ENCODE results near the gene SYNPR.

Gene SYNPR

GRCh38 chr3:63477494-63478129, 199.5 kb downstream of the SYNPR start:
- no peak for DNase-seq

DNA sequence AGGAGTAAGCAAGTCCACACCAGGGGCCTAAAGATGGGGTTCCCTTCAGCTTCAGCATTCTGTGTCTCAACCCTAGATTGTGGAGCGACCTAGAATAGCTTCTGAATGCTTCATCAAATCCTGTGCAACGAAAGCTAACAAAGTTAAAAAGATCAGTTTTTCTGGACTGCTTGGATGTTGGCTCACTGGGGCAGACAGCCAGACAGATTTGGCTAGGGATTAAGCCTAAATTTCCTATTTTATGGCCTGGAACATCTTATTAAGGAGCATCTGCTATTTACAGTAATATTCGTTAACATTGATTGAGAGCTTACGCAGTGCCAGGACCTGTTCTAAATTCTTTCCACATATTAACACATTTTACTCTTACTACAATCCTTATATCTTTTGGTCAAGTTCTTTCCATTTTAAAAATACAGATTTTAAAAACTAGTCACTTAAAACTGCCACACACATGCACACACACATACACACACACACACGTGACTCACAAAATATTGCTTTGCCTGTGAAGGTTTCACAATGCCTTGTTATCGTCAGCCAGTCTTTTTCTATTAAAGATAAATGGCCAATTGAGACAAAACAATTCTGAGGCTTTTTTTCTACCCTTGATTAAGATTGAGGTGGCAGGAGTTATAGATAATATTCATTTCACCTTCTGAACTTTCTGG, 201.0 kb downstream of the SYNPR start:
- no peak for DNase-seq

GRCh38 chr3:63479661-63480035, 201.5 kb downstream of the SYNPR start:
- no peak for DNase-seq

DNA sequence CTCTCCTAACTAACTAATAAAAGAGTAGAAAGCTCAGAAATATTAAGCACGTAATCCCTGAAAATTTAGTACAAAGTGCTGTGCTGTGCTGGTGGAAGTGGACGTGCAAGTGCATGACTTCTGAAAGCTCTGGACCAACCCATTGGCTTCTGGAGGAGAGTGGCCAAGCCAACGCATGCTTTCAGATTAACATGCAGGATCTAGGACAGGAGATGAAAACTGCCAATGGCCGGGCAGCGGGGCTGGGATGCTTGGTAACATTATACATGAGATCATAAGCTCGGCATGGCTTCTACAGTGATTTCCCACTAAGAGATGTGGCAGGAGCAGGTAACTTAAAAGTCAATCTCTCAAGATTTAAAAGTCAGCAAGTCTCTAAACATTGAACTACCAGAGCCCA, 203.5 kb downstream of the SYNPR start:
- DNase-seq, result no peak

DNA sequence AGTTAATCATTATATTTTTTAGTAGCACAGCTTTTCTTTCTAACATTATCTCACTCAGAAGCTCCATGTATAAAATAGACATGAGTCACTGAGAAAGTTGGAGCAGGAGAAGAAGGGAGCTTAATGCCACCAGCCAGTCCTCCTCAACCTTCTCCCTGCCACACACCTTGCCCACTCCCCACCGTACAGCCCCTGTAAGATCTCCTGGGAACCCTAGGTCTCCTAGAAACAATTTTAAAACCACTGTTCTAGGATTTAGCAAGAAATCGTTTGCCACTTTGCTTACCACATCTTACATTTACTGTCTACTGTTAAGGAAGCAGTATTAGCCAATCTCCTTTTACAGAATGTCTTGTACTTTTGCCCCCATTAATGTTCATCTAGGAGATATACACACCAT, 204.2 kb downstream of the SYNPR start:
- no peak for DNase-seq

DNA sequence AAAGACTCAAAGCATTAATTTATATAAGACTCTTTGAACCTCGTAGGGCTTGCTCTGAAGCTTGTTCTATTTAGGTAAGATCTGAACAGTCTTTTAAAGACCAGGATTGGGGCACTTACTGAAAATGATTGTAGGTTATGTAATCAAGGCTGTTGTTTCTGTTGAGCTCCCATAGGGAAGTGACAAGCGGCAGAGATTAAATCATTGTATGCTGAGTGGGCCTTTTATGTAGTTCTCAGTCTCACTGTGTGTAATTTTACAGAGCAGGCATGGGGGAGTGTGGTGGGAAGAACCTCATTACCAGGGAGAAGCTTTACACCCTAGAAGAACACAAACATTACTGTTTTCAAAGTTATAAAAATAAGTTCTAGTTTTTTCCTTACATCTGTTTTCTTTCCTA, 214.4 kb downstream of the SYNPR start:
- no peak for DNase-seq

DNA sequence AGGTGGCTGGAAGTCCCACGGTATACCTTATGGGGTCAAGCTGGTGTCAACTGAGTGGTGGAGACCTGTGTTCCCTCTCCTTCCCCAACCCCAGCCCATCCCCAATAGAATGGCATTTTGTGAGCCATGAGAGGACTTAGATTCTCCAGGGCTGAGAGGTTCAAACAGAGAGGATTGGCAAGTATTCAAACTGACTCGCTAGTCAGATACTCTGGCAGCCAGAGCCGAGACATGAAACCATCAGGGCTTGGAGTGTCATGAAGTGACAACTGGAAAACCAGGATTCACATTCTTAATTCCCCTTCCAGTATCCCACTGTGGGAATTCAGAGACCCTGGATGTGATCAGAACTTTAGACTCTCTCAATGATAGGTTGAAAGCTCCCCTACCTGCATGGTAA, 215.0 kb downstream of the SYNPR start:
- no peak for DNase-seq

GRCh38 chr3:63494646-63495045, 216.5 kb downstream of the SYNPR start:
- no peak for DNase-seq

- DNase-seq, result no peak
These were observed 219.5 kb downstream of the SYNPR start for GRCh38 chr3:63497641-63498040.

DNA sequence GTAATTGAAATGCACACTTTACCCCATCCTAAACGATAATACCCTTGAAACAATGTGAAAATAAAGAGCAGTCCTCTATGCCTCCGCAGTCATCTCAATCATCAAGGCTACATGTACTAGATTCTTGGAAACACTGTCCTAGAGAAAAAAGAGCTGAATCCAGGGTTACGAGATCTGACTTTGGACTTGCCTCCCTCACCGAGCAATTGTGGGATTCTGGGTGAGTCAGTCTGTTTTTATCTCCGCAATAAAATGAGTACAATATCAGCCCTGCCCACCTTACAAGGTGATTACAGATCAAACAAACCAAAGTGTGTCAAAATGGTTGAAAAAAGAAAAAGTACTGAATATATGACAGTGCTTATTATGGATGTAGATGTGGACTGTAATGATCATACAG, 222.1 kb downstream of the SYNPR start:
- DNase-seq, result no peak

DNA sequence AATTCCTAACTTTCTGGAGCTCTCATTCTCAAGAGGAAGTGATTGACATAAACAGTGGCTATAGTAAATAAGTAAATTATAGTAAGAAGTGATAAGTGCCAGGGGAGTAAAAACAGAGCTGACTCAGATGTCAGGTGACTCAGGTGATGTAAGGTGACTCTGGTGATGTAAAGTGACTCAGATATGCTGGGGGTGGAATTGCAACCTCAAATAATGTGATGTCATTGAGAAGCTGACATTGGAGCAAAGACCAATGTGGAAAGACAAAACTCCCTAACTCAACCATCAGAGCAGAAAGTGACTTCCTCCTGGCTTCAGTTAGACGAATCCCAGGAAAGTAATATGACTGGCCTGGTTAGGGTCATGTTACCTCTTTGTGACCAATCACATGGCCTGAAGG, 230.2 kb downstream of the SYNPR start:
- no peak for DNase-seq

- DNase-seq, result no peak
These were observed 230.7 kb downstream of the SYNPR start for GRCh38 chr3:63508771-63509170.

- no peak for DNase-seq
These were observed 235.7 kb downstream of the SYNPR start for GRCh38 chr3:63513791-63514190.

- no peak for DNase-seq
These were observed 236.6 kb downstream of the SYNPR start for GRCh38 chr3:63514678-63515077.

- DNase-seq, result no peak
These were observed 241.3 kb downstream of the SYNPR start for GRCh38 chr3:63519426-63519825.

DNA sequence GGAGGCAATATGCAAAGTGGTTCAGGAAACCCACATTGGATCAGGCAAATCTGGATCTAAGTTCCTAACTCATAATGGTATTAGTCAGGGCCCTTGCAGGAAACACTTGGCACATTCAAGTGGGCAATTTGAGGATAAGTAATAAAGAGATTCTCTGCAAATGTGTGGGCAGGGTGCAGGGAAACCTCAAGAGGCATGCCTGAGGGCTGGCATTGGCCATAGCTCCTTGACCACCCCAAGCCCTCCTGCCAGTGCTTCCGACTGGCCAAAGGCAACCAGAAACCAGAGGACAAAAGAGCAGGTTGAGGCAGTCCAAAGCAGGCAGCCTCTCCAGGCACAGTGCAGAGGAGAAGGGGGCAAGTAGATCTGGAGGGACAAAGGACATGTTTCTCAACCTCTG, 243.5 kb downstream of the SYNPR start:
- DNase-seq, result no peak

GRCh38 chr3:63523100-63523499, 245.0 kb downstream of the SYNPR start:
- no peak for DNase-seq

DNA sequence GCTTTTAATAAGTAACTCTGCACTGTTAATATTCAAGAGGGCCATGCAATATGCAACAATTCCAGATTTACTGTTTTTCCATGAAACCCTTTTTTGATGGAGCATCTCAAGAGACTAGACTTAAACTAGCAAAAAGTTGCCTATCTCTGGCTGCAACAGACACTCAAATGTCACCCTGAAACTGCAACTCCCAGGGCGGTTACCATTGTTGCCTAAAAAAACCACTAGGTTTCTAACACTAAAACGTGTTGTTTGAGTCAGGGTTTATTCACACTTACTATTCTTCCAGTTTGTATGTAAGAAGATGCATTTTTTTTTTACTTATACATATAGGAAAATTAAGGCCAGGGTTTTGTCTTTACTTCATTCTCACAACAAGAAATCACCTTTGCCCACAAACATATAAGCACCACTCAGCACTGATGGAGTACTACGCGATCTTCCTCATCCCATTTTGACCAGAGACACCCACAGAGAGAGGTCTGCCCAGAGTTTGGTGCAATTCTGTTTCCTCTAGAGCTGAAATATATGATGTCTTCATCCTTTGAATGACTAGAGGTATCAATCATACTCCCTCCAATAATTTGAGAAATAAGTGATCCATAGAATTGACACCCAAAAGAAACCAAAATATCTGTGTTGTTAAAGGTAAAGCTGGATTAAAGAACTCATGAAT, 250.4 kb downstream of the SYNPR start:
- DNase-seq, result no peak

DNA sequence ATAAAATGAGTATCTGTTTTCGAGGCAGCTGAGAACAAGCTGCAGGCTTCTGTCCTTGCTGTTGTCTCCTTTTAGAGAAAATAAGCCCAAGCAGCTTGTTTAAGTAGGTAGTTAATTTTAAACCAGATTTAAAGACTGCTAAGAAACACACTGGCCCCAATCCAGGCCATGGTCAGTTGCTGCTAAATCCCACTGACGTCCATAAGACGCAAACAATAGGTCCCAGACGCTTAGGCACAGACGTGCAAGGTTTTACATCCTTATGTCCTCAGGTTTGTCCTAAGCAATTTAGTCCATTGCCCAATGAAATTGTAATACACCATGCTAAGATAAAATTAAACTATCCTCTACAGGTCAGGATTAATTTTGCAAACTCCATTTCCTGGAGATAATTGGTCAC, 254.4 kb downstream of the SYNPR start:
- no peak for DNase-seq

DNA sequence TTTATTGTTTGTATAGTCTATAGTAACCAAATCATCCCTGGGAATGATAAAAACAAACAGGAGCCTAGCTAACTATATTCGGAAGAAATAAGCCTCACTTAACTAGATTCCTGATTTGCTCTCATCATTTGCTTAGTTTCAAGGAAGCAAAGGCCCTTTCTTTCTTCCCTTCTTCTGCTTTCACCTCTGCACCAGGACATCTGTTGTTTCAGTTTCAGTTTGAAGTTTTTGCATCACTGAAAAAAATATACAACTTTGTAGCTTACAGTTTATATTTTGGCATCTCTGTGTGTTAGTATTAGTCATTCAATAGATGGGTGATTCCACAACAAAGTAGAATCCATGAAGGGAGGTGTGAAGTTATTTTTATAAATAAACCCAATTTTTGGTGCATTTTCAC, 260.8 kb downstream of the SYNPR start:
- DNase-seq, result no peak

DNA sequence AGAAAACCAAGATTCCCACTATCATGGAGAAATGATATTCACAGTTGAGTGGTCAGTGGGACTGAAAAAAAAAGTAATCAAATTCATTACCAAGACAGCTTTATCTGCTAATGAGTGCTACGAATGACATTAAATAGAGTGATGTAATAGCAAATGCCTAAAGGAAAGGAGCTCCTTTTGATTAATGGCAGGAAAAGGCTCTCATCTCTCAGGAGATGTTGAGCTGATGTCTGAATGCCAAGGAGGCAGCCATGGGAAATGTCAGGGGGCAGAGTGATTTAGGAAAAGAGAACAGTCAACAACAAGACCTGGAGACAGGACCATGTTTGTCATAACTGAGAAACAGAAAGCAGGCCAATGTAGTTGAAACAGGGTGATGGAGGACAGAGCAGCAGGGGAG, 277.7 kb downstream of the SYNPR start:
- no peak for DNase-seq

GRCh38 chr3:63556401-63556800, 278.3 kb downstream of the SYNPR start:
- DNase-seq, result no peak

GRCh38 chr3:63557912-63558311, 279.8 kb downstream of the SYNPR start:
- DNase-seq, result no peak

- no peak for DNase-seq
These were observed 281.8 kb downstream of the SYNPR start for GRCh38 chr3:63559884-63560283.

GRCh38 chr3:63561879-63562278, 283.8 kb downstream of the SYNPR start:
- DNase-seq, result no peak

Measured in NCI-H1930 (cell line).